PFSK-1 (cell line): ENCODE measurements around the gene EIF5A.

ENCODE experiments used
- FOXP2 ChIP-seq: optimal IDR thresholded peaks from 2 replicates; pipeline ENCODE3; 2011; ENCODE audit warnings: borderline replicate concordance, control low read depth, inconsistent platforms; ENCODE audit not compliant: insufficient read depth; ENCODE audit errors: extremely low read length, extremely low read depth
- POLR2AphosphoS5 ChIP-seq: IDR thresholded peaks from 2 replicates; pipeline ENCODE4 v1.6.1; 2012; ENCODE audit warnings: low read depth, mild to moderate bottlenecking, control low read depth, low read length, moderate library complexity
- SIN3A ChIP-seq: IDR thresholded peaks from 2 replicates; pipeline ENCODE4 v1.6.1; 2012; ENCODE audit warnings: mild to moderate bottlenecking, low read length, moderate library complexity, borderline replicate concordance; ENCODE audit not compliant: insufficient read depth
- TAF1 ChIP-seq: IDR thresholded peaks from 2 replicates; pipeline ENCODE4 v1.6.1; 2012; ENCODE audit warnings: low read length, control low read depth, borderline replicate concordance; ENCODE audit not compliant: insufficient read depth
- TF ChIP-seq, protein P1 (sequence below), 2 experiments: IDR thresholded peaks; 2 replicates each; pipeline versions ENCODE4 v1.6.1 to v1.8.0; 2011 to 2012; ENCODE audit warnings: low read depth in 2 of 2, low read length in 2 of 2, control low read depth in 1 of 2, inconsistent platforms in 1 of 2, mild to moderate bottlenecking in 1 of 2, moderate library complexity in 1 of 2; ENCODE audit not compliant: insufficient read depth in 1 of 2

DNA sequence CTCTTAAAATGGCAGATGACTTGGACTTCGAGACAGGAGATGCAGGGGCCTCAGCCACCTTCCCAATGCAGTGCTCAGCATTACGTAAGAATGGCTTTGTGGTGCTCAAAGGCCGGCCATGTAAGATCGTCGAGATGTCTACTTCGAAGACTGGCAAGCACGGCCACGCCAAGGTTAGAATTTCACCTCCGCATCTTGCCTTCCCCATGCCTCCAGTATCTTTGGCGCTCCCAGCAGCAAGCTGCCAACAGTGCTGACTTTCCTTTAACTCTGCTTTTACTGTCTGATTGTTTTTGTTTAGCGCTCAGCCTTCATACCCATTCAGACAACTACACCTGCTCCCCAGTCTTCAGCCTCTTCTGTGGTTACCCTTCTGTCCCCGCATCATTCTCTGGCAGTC, 2.2 kb downstream of the EIF5A start:
- TF ChIP-seq POLR2AphosphoS5 (peak; percentile 56), SIN3A (no peak), TAF1 (no peak), FOXP2 (no peak)
- TF ChIP-seq, protein P1, sequence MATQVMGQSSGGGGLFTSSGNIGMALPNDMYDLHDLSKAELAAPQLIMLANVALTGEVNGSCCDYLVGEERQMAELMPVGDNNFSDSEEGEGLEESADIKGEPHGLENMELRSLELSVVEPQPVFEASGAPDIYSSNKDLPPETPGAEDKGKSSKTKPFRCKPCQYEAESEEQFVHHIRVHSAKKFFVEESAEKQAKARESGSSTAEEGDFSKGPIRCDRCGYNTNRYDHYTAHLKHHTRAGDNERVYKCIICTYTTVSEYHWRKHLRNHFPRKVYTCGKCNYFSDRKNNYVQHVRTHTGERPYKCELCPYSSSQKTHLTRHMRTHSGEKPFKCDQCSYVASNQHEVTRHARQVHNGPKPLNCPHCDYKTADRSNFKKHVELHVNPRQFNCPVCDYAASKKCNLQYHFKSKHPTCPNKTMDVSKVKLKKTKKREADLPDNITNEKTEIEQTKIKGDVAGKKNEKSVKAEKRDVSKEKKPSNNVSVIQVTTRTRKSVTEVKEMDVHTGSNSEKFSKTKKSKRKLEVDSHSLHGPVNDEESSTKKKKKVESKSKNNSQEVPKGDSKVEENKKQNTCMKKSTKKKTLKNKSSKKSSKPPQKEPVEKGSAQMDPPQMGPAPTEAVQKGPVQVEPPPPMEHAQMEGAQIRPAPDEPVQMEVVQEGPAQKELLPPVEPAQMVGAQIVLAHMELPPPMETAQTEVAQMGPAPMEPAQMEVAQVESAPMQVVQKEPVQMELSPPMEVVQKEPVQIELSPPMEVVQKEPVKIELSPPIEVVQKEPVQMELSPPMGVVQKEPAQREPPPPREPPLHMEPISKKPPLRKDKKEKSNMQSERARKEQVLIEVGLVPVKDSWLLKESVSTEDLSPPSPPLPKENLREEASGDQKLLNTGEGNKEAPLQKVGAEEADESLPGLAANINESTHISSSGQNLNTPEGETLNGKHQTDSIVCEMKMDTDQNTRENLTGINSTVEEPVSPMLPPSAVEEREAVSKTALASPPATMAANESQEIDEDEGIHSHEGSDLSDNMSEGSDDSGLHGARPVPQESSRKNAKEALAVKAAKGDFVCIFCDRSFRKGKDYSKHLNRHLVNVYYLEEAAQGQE (IDR thresholded peaks at IDR 0.05; ENCODE audit: insufficient read depth in 1 of 2, low read depth in 2 of 2, low read length in 2 of 2): no peak
